ENCODE results near the gene TMEM108.

DNA sequence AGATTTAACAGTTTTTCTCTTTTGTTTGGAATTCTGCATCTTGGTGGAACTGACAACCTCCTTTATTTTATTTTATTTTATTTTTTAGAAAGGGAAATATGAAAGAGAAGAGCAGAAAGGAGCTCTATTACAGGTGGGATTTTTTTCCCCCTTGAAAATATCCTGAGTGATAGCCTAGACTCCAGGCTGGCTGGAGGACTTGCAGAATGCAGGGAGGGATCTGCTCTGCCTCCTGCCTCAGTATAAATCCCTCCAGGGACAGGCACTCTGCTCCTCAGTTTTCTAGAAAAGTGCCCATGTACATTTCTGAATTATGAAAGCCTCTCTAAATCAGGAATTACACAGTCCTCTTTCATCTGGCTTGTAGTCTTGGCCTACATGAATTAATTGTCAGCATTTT, 173.7 kb downstream of the TMEM108 start:
- TF ChIP-seq GATA3 (IDR thresholded peaks at IDR 0.05; ENCODE audit: low read depth, low read length) (no peak), GATA2 (IDR thresholded peaks at IDR 0.05; ENCODE audit: low read depth, low read length) (no peak)

All from SH-SY5Y (cell line).